WTC11 (cell line): ENCODE results near the gene OSBPL10. TPM values are rescaled to one million over a fixed set of nuclear protein-coding genes. Genes with fewer than 3 reads are reported as not detected.
A peak's percentile ranks its signal among the peaks of the same experiment; 100 is the strongest.

ENCODE experiments used
- ATAC-seq: fragments of 200-7000 bp; cut with Tn5 transposase; 2 replicates; pipeline ENCODE4 v1.10.0; 2021; ENCODE audit warnings: mild to moderate bottlenecking, moderate library complexity
- CTCF ChIA-PET: fragments of 300-600 bp; sonication (Branson Sonifier 250); formaldehyde crosslinking; loops from one replicate; lab custom pipeline; 2021; ENCODE audit warnings: antibody characterized with exemption; lab: Charles Lee
- POLR2A ChIA-PET: fragments of 350-600 bp; sonication (Branson Sonifier 250); formaldehyde crosslinking; loops from one replicate; lab custom pipeline; 2021; ENCODE audit warnings: antibody characterized with exemption; lab: Charles Lee
- DNase-seq: peaks from one replicate; pipeline ENCODE4 v3.0.0; 2021; ENCODE audit warnings: low spot score
- H3K27ac Mint-ChIP-seq: 2 replicates; pipeline ENCODE4 v1.8.0; 2021; ENCODE audit warnings: mixed read lengths
- H3K27me3 Mint-ChIP-seq: 2 replicates; pipeline ENCODE4 v1.8.0; 2021; ENCODE audit warnings: low read depth, mild to moderate bottlenecking, moderate library complexity, mixed read lengths
- H3K36me3 Mint-ChIP-seq: 2 replicates; pipeline ENCODE4 v1.8.0; 2021; ENCODE audit warnings: mixed read lengths
- H3K4me1 Mint-ChIP-seq: 2 replicates; pipeline ENCODE4 v1.8.0; 2022; ENCODE audit warnings: mixed read lengths
- H3K4me3 Mint-ChIP-seq: 2 replicates; pipeline ENCODE4 v1.8.0; 2021; ENCODE audit warnings: mild to moderate bottlenecking, moderate library complexity, mixed read lengths
- H3K9me3 Mint-ChIP-seq: 2 replicates; pipeline ENCODE4 v1.8.0; 2021; ENCODE audit warnings: mixed read lengths
- CREM ChIP-seq: sonication (generic); formaldehyde crosslinking; IDR thresholded peaks from 2 replicates; pipeline ENCODE4 v1.8.1; 2022; ENCODE audit warnings: mild to moderate bottlenecking, missing genetic modification reagents, moderate library complexity
- ELF4 ChIP-seq: sonication (generic); formaldehyde crosslinking; IDR thresholded peaks from 2 replicates; pipeline ENCODE4 v1.8.1; 2022; ENCODE audit warnings: low read depth, mild to moderate bottlenecking, moderate library complexity, missing genetic modification reagents
- ESRRA ChIP-seq: sonication (generic); formaldehyde crosslinking; IDR thresholded peaks from 2 replicates; pipeline ENCODE4 v1.8.1; 2022; ENCODE audit warnings: mild to moderate bottlenecking, missing genetic modification reagents, borderline replicate concordance
- SOX15 ChIP-seq: fragments of 250-450 bp; sonication (Bioruptor Pico); IDR thresholded peaks from 2 replicates; pipeline ENCODE4 v1.9.0; 2021; ENCODE audit warnings: mild to moderate bottlenecking
- SP1 ChIP-seq: sonication (generic); formaldehyde crosslinking; conservative IDR thresholded peaks from 2 replicates; pipeline ENCODE4 v1.8.1; 2022; ENCODE audit warnings: missing genetic modification reagents
- TCF7 ChIP-seq: sonication (generic); formaldehyde crosslinking; IDR thresholded peaks from 2 replicates; pipeline ENCODE4 v1.8.0; 2022; ENCODE audit warnings: mild to moderate bottlenecking, low read depth, missing genetic modification reagents, moderate library complexity
- ZBTB21 ChIP-seq: sonication (generic); formaldehyde crosslinking; IDR thresholded peaks from 2 replicates; pipeline ENCODE4 v1.8.1; 2023; ENCODE audit warnings: mild to moderate bottlenecking, missing genetic modification reagents, borderline replicate concordance
- ZNF121 ChIP-seq: sonication (generic); formaldehyde crosslinking; IDR thresholded peaks from 2 replicates; pipeline ENCODE4 v1.8.0; 2023; ENCODE audit warnings: missing genetic modification reagents
- total RNA-seq: library from RNA; stranded (reverse); gene quantifications from 3 replicates; pipeline ENCODE4 v1.2.3, GENCODE V29; 2021
- TF ChIP-seq, protein P1 (sequence below): sonication (generic); formaldehyde crosslinking; conservative IDR thresholded peaks from 2 replicates; pipeline ENCODE4 v1.8.1; 2023; ENCODE audit warnings: mild to moderate bottlenecking, low read depth, missing genetic modification reagents, moderate library complexity
- TF ChIP-seq, protein P2 (sequence below): sonication (generic); formaldehyde crosslinking; IDR thresholded peaks from 2 replicates; pipeline ENCODE4 v1.8.1; 2023; ENCODE audit warnings: mild to moderate bottlenecking, missing genetic modification reagents
- TF ChIP-seq, protein P3 (sequence below): fragments of 250-450 bp; sonication (Bioruptor Pico); conservative IDR thresholded peaks from 2 replicates; pipeline ENCODE4 v1.9.0; 2021; ENCODE audit warnings: mild to moderate bottlenecking
- TF ChIP-seq, protein P4 (sequence below): sonication (generic); formaldehyde crosslinking; IDR thresholded peaks from 2 replicates; pipeline ENCODE4 v1.8.1; 2023; ENCODE audit warnings: mild to moderate bottlenecking, missing genetic modification reagents, borderline replicate concordance
- TF ChIP-seq, protein P5 (sequence below): fragments of 250-450 bp; sonication (Bioruptor Pico); IDR thresholded peaks from 2 replicates; pipeline ENCODE4 v2.1.2; 2022; ENCODE audit warnings: mild to moderate bottlenecking, moderate library complexity
- TF ChIP-seq, protein P6 (sequence below): fragments of 250-450 bp; sonication (Bioruptor Pico); IDR thresholded peaks from 2 replicates; pipeline ENCODE4 v1.9.0; 2021; ENCODE audit warnings: moderate library complexity, mild to moderate bottlenecking, inconsistent platforms, borderline replicate concordance

The OSBPL10 gene
- total RNA-seq, 1 experiment from 2014 or later = 84.1 TPM

DNA sequence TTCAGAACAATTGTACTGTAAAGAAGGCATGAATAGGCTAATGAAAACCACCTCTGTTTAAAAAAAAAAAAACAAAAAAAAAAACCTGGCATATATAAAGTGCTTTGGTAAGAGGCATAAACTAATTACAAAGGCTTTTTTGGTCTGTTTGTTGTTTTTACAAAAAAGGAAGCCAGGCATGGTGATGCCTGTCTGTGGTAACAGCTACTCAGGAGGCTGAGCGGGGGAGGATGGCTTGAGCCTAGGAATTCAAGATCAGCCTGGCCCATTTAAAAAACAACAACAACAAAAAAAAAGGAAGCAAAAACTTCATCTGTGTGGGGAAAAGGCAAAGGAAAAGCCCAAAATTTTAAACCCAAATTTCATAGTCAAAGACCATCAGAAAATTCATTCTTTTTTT is 47.0 kb downstream of the OSBPL10 start:
- peak; percentile 66 for ATAC-seq
- no peaks in the 10 kb centered on the region for H3K27me3 Mint-ChIP-seq
- TF ChIP-seq, protein P1, sequence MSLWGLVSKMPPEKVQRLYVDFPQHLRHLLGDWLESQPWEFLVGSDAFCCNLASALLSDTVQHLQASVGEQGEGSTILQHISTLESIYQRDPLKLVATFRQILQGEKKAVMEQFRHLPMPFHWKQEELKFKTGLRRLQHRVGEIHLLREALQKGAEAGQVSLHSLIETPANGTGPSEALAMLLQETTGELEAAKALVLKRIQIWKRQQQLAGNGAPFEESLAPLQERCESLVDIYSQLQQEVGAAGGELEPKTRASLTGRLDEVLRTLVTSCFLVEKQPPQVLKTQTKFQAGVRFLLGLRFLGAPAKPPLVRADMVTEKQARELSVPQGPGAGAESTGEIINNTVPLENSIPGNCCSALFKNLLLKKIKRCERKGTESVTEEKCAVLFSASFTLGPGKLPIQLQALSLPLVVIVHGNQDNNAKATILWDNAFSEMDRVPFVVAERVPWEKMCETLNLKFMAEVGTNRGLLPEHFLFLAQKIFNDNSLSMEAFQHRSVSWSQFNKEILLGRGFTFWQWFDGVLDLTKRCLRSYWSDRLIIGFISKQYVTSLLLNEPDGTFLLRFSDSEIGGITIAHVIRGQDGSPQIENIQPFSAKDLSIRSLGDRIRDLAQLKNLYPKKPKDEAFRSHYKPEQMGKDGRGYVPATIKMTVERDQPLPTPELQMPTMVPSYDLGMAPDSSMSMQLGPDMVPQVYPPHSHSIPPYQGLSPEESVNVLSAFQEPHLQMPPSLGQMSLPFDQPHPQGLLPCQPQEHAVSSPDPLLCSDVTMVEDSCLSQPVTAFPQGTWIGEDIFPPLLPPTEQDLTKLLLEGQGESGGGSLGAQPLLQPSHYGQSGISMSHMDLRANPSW (CRISPR knock-in tag) = no peak
- TF ChIP-seq, protein P2, sequence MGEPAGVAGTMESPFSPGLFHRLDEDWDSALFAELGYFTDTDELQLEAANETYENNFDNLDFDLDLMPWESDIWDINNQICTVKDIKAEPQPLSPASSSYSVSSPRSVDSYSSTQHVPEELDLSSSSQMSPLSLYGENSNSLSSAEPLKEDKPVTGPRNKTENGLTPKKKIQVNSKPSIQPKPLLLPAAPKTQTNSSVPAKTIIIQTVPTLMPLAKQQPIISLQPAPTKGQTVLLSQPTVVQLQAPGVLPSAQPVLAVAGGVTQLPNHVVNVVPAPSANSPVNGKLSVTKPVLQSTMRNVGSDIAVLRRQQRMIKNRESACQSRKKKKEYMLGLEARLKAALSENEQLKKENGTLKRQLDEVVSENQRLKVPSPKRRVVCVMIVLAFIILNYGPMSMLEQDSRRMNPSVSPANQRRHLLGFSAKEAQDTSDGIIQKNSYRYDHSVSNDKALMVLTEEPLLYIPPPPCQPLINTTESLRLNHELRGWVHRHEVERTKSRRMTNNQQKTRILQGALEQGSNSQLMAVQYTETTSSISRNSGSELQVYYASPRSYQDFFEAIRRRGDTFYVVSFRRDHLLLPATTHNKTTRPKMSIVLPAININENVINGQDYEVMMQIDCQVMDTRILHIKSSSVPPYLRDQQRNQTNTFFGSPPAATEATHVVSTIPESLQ (CRISPR knock-in tag) = no peak
- TF ChIP-seq, protein P3, sequence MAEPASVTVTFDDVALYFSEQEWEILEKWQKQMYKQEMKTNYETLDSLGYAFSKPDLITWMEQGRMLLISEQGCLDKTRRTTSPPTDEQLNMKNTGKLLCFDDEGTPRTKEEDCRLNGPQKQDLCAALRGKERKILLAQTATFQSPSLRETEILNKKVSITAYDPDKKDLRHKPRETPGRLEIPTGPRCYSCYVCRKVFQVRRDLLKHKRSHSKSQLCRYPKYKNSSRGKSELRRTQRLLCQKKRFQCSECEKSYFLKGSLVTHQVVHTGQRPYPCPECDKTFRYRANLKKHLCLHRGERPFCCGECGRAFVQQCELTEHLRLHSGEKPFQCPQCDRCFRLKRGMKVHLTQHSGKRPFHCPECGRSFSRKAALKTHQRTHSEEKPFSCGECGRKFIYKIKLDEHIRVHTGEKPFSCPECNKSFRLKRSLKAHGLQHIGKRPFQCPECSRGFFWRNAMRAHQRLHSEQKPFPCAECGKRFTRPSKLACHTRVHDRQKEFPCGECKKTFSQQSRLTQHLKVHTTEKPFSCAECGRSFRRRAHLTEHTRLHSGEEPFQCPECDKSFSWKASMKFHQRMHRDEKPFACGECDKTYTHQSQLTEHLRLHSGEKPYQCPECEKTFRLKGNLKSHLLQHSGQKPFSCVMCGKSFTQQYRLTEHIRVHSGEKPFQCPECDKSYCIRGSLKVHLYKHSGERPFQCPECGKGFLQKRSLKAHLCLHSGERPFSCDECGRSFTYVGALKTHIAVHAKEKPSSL (CRISPR knock-in tag) = no peak
- TF ChIP-seq SOX15 (CRISPR knock-in tag) (no peak), SP1 (no peak), ZBTB21 (CRISPR knock-in tag) (no peak)
- TF ChIP-seq, protein P4, sequence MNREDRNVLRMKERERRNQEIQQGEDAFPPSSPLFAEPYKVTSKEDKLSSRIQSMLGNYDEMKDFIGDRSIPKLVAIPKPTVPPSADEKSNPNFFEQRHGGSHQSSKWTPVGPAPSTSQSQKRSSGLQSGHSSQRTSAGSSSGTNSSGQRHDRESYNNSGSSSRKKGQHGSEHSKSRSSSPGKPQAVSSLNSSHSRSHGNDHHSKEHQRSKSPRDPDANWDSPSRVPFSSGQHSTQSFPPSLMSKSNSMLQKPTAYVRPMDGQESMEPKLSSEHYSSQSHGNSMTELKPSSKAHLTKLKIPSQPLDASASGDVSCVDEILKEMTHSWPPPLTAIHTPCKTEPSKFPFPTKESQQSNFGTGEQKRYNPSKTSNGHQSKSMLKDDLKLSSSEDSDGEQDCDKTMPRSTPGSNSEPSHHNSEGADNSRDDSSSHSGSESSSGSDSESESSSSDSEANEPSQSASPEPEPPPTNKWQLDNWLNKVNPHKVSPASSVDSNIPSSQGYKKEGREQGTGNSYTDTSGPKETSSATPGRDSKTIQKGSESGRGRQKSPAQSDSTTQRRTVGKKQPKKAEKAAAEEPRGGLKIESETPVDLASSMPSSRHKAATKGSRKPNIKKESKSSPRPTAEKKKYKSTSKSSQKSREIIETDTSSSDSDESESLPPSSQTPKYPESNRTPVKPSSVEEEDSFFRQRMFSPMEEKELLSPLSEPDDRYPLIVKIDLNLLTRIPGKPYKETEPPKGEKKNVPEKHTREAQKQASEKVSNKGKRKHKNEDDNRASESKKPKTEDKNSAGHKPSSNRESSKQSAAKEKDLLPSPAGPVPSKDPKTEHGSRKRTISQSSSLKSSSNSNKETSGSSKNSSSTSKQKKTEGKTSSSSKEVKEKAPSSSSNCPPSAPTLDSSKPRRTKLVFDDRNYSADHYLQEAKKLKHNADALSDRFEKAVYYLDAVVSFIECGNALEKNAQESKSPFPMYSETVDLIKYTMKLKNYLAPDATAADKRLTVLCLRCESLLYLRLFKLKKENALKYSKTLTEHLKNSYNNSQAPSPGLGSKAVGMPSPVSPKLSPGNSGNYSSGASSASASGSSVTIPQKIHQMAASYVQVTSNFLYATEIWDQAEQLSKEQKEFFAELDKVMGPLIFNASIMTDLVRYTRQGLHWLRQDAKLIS = no peak
- TF ChIP-seq, protein P5, sequence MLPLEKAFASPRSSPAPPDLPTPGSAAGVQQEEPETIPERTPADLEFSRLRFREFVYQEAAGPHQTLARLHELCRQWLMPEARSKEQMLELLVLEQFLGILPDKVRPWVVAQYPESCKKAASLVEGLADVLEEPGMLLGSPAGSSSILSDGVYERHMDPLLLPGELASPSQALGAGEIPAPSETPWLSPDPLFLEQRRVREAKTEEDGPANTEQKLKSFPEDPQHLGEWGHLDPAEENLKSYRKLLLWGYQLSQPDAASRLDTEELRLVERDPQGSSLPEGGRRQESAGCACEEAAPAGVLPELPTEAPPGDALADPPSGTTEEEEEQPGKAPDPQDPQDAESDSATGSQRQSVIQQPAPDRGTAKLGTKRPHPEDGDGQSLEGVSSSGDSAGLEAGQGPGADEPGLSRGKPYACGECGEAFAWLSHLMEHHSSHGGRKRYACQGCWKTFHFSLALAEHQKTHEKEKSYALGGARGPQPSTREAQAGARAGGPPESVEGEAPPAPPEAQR (CRISPR knock-in tag) = no peak
- no peaks in the 10 kb centered on the region for H3K36me3 Mint-ChIP-seq
- peak overlapping the region; percentile 75 for H3K27ac Mint-ChIP-seq
- peaks cover 47% of the 10 kb centered on the region for H3K4me1 Mint-ChIP-seq
- no peak for DNase-seq
- 0 out of 2 replicates have a peak overlapping the region, but pooled peaks have one; percentile 7 for H3K4me3 Mint-ChIP-seq
- H3K9me3 Mint-ChIP-seq = peaks cover 3% of the 10 kb centered on the region; the same call in 1 of the 2 replicates
- CTCF ChIA-PET = interaction anchor here (0.7 kb wide), 2 partner anchors 401 to 495 kb away, joined by 3 to 4 read pairs; partner anchors contain the start of gene STT3B
- POLR2A ChIA-PET = interaction anchor here (0.7 kb wide), 1 partner anchor 27 kb away, joined by 3 read pairs; no protein-coding TSS in a partner anchor

DNA sequence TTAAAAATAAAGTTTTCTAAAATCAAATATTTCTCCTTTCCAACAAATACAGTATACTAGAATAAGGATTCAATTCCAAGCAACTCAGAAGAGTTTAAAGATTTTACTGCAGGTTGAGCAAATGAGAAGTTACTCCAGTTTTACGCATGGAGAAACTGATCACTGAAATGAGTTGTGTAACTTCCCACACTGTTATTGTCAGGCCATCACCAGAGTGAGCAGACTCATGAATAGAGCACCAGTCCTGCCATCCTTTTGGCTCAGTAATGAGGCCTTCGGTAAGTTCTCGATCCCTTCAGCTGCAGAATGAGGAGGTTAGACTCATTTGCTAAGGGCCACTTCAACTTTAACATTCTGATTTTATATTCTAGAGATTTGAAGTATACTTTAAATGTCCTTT is 48.1 kb downstream of the OSBPL10 start:
- no peaks in the 10 kb centered on the region for H3K27me3 Mint-ChIP-seq
- peak overlapping the region; percentile 75; the same call in 1 of the 2 replicates for H3K27ac Mint-ChIP-seq
- TF ChIP-seq ESRRA (no peak), ZNF121 (no peak), ELF4 (CRISPR knock-in tag) (no peak), TCF7 (CRISPR knock-in tag) (no peak), CREM (CRISPR knock-in tag) (no peak)
- TF ChIP-seq, protein P6, sequence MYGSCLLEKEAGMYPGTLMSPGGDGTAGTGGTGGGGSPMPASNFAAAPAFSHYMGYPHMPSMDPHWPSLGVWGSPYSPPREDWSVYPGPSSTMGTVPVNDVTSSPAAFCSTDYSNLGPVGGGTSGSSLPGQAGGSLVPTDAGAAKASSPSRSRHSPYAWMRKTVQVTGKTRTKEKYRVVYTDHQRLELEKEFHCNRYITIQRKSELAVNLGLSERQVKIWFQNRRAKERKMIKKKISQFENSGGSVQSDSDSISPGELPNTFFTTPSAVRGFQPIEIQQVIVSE (CRISPR knock-in tag) = no peak
- no peak overlapping the region for H3K4me3 Mint-ChIP-seq
- ATAC-seq (no peak; the same call in 1 of the 2 replicates), DNase-seq (no peak)
- CTCF ChIA-PET = no interaction called here
- peaks cover 3% of the 10 kb centered on the region; the same call in 1 of the 2 replicates for H3K9me3 Mint-ChIP-seq
- peaks cover 58% of the 10 kb centered on the region for H3K4me1 Mint-ChIP-seq
- POLR2A ChIA-PET = no interaction called here
- no peaks in the 10 kb centered on the region for H3K36me3 Mint-ChIP-seq
